ENCODE data around the gene ARID4A. TPM values are rescaled to one million over a fixed set of nuclear protein-coding genes. Genes with fewer than 3 reads are reported as not detected.
A peak's percentile ranks its signal among the peaks of the same experiment; 100 is the strongest.

ARID4A gene
- total and polyA plus RNA-seq, 2 experiments from 2014 or later: 15.9 to 17.2 TPM

DNA sequence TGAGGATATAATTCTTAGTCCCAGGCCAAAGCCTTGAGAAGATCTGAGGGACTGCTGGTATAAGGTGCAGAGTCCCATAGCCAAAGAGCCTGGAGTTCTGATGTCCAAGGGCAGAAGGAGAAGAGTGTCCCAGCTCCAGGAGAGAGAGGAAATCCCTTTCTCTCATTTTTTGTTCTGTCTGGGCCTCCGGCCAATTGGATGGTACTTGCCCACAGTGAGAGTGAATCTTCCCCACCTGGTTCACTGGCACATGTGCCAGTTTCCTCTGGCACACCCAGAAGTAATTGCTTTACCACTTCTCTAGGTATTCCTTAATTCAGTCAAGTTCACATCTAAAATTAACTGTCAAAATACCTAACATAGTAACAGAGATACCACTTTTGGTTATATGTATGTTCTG, 15.3 kb downstream of the ARID4A start:
- no peak for DNase-seq (ENCODE audit: low spot score)
- Histone ChIP-seq H3K4me3 (no peak overlapping the region), H3K9me2 (replicated peaks; ENCODE audit: insufficient read depth) (no peaks in the 10 kb centered on the region), H3K4me2 (no peak overlapping the region), H3K79me2 (peaks cover 5% of the 10 kb centered on the region), H3K27me3 (no peaks in the 10 kb centered on the region), H3K4me1 (ENCODE audit: insufficient read depth) (no peaks in the 10 kb centered on the region), H2AFZ (no peak overlapping the region), H3K9me3 (ENCODE audit: low read depth) (no peaks in the 10 kb centered on the region), H4K20me1 (ENCODE audit: insufficient read depth, poor library complexity, severe bottlenecking) (no peaks in the 10 kb centered on the region), H3K36me3 (replicated peaks; ENCODE audit: insufficient read depth, low read depth) (no peaks in the 10 kb centered on the region), H3K27ac (no peak overlapping the region)
- 100% methylated on average over 1 of the region's 1 CpG for WGBS (ENCODE audit: low lambda C conversion rate, missing lambda C conversion rate)
- TF ChIP-seq EZH2phosphoT487 (IDR thresholded peaks at IDR 0.05; ENCODE audit: low read depth, severe bottlenecking, unreplicated experiment) (no peak), CTCF (IDR thresholded peaks at IDR 0.05; ENCODE audit: poor library complexity) (no peak)

- no peak for TF ChIP-seq CTCF (IDR thresholded peaks at IDR 0.05; ENCODE audit: poor library complexity)
- TF ChIP-seq EZH2 (IDR thresholded peaks at IDR 0.05; ENCODE audit: borderline replicate concordance): no peak
- TF ChIP-seq EZH2phosphoT487 (IDR thresholded peaks at IDR 0.05; ENCODE audit: low read depth, severe bottlenecking, unreplicated experiment): no peak
- Histone ChIP-seq H3K9me2 (replicated peaks; ENCODE audit: insufficient read depth) (no peaks in the 10 kb centered on the region), H3K4me2 (no peak overlapping the region), H2AFZ (no peak overlapping the region), H3K27me3 (no peaks in the 10 kb centered on the region), H3K9me3 (ENCODE audit: low read depth) (no peaks in the 10 kb centered on the region), H3K36me3 (replicated peaks; ENCODE audit: insufficient read depth, low read depth) (no peaks in the 10 kb centered on the region), H3K27ac (no peak overlapping the region), H3K79me2 (peaks cover 3% of the 10 kb centered on the region), H3K4me1 (ENCODE audit: insufficient read depth) (no peaks in the 10 kb centered on the region), H4K20me1 (ENCODE audit: insufficient read depth, poor library complexity, severe bottlenecking) (no peaks in the 10 kb centered on the region), H3K4me3 (no peak overlapping the region)
- DNase-seq (ENCODE audit: low spot score): no peak
- 89% methylated on average over 1 of the region's 1 CpG for WGBS (ENCODE audit: low lambda C conversion rate, missing lambda C conversion rate)
Measured at GRCh38 chr14:58315606-58316005, 17.3 kb downstream of the ARID4A start.

DNA sequence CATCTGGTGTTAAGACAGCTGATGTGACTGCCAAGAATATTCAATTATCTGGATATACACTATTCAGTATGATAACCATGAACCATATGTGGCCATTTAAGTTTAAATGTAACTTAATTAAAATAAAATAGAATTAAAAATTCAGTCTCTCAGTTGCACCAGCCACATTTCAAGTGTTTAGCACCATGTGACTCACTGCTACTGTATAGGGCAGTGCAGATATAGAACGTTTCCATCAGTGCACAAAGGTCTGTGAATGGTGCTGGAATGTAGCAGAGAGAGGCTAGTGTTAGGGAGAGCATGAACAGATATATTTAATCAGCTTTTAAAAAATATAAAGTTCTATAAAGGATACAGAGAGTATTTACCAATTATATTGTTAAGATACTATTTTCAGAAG, 28.7 kb downstream of the ARID4A start:
- no peak for DNase-seq (ENCODE audit: low spot score)
- no peaks in the 10 kb centered on the region for H3K9me3 ChIP-seq (ENCODE audit: low read depth)
- no peak overlapping the region for H2AFZ ChIP-seq
- no peak overlapping the region for H3K4me3 ChIP-seq
- no peaks in the 10 kb centered on the region for H3K36me3 ChIP-seq (replicated peaks; ENCODE audit: insufficient read depth, low read depth)
- WGBS (ENCODE audit: low lambda C conversion rate, missing lambda C conversion rate): 74% methylated on average over 1 of the region's 1 CpG
- H4K20me1 ChIP-seq (ENCODE audit: insufficient read depth, poor library complexity, severe bottlenecking): no peaks in the 10 kb centered on the region
- no peaks in the 10 kb centered on the region for H3K9me2 ChIP-seq (replicated peaks; ENCODE audit: insufficient read depth)
- H3K27me3 ChIP-seq: no peaks in the 10 kb centered on the region
- no peaks in the 10 kb centered on the region for H3K4me1 ChIP-seq (ENCODE audit: insufficient read depth)
- TF ChIP-seq CTCF (IDR thresholded peaks at IDR 0.05; ENCODE audit: poor library complexity) (no peak), EZH2 (IDR thresholded peaks at IDR 0.05; ENCODE audit: borderline replicate concordance) (no peak), EZH2phosphoT487 (IDR thresholded peaks at IDR 0.05; ENCODE audit: low read depth, severe bottlenecking, unreplicated experiment) (no peak)
- peaks cover under 1% of the 10 kb centered on the region for H3K79me2 ChIP-seq
- no peak overlapping the region for H3K27ac ChIP-seq
- no peak overlapping the region for H3K4me2 ChIP-seq

- Histone ChIP-seq H2AFZ (no peak overlapping the region), H3K4me2 (peak overlapping the region; percentile 38), H3K9me2 (replicated peaks; ENCODE audit: insufficient read depth) (no peaks in the 10 kb centered on the region), H3K4me3 (no peak overlapping the region), H3K36me3 (replicated peaks; ENCODE audit: insufficient read depth, low read depth) (no peaks in the 10 kb centered on the region), H3K4me1 (ENCODE audit: insufficient read depth) (no peaks in the 10 kb centered on the region), H4K20me1 (ENCODE audit: insufficient read depth, poor library complexity, severe bottlenecking) (no peaks in the 10 kb centered on the region), H3K27me3 (no peaks in the 10 kb centered on the region), H3K9me3 (ENCODE audit: low read depth) (no peaks in the 10 kb centered on the region), H3K27ac (peak overlapping the region; percentile 28), H3K79me2 (peaks cover 10% of the 10 kb centered on the region)
- peak; percentile 96 for DNase-seq (ENCODE audit: low spot score)
- 37% methylated on average over 5 of the region's 5 CpGs for WGBS (ENCODE audit: low lambda C conversion rate, missing lambda C conversion rate)
- TF ChIP-seq EZH2 (IDR thresholded peaks at IDR 0.05; ENCODE audit: borderline replicate concordance) (no peak), EZH2phosphoT487 (IDR thresholded peaks at IDR 0.05; ENCODE audit: low read depth, severe bottlenecking, unreplicated experiment) (no peak)
Measured at GRCh38 chr14:58331111-58331510, 32.8 kb downstream of the ARID4A start.

Data from hepatocyte (in vitro differentiated cells).